ENCODE measurements around the gene CDKN2B-AS1. TPM values are rescaled to one million over a fixed set of nuclear protein-coding genes. Genes with fewer than 3 reads are reported as not detected.

The CDKN2B-AS1 gene
- total and polyA plus RNA-seq, 5 experiments from 2014 or later, result 0.60 TPM; not detected in 4

DNA sequence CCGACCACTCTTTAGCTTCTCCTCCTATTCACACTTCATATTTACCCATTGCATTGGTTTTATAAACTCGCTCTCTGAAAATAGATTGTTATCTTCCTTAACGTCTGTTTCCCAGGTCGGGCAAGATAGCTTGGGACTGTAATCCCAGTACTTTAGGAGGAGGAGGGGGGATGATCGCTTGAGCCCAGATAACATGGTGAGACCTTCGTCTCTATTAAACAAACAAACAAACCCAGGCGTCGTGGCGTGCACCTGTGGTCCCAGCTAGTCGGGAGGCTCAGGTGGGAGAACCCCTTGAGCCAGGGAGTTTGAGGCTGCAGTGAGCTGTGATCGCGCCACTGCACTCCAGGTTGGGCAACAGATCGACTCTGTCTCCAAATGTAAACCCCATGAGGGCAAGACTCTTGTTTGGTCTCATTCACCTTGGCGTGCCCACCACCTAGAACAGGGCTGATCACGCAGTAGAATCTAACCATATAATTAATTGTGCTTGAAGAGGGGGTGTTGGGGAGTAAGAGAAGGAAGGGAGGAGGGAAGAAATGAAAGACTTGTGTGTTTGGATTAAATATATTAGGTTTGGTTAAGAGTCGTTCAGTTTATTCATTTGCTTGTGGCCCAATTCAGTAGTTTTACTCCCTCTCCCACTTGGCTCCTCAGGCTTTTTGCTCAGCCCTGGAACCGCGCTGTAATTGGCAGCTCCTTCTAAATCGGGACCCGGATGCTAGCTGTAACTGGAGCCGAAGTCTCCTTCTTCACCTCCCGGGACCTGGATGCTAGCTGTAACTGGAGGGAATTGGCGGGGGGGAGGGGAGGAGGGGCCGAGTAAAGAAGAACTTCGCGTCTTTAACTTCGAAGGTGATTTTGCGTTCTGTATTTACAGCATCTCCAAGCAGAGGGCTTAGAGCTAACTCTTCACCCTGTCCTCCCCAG is 25.3 kb upstream of the CDKN2B-AS1 start:
- H3K9me3 Mint-ChIP-seq, result peaks cover 0 to 73% (median 37%) of the 10 kb centered on the region in 9 donors
- ATAC-seq, result no peak
- DNase-seq, result no peak
- peaks cover 59 to 100% (median 82%) of the 10 kb centered on the region in 5 donors for H3K27me3 Mint-ChIP-seq
- H3K36me3 Mint-ChIP-seq, result peaks cover 21 to 42% (median 24%) of the 10 kb centered on the region in 3 donors
- H3K4me1 Mint-ChIP-seq, result peaks cover 3 to 34% (median 28%) of the 10 kb centered on the region in 4 donors
- POLR2A ChIA-PET, result interaction anchor here (0.6 kb wide), 1 partner anchor 116 kb away, joined by 7 read pairs; no protein-coding TSS in a partner anchor
- H3K4me3 Mint-ChIP-seq, result peak overlapping the region in 7 of 10 donors; percentile 8 to 70 (median 41)
- peak overlapping the region in 5 of 10 donors; percentile 5 to 92 (median 43) for H3K27ac Mint-ChIP-seq

DNA sequence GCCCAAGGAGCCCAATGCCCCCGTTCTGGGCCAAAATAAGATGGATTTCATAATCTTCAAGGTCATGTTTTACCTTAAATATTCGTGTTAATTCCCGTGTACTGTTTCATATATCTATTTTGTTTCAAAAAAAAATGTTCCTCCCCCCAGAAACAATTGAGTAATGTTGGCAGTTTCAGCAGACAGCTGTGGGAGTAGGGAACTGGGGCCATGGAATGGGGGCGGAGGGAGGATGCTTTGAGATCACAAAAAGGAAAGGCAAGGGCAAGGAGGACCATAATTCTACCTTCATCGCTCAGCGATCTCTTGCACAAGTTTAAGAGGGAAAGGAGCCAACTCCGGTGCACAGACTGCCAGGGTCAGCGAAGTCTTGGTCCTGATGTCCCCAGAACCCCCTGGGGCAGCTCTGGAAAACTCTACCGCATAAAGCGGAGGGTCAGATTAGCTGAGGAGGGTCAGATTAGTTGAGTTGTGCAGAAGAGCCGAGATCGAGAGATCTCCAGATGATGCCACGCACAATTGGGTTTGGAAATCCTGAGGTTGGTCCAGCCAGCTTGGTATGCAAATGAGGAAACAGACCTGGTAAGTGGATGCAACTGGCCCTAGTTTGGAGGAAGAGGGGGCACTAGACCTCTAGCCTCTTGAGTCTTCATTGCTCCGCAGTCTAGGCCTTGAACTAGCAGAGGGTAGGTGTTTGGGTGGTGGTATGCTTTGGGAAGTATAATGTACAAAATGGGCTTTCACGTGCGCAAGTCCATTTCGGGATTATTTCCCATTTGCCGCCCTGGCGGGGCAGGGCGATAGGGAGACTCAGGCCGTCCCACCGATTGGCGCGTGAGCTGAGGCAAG is 24.4 kb upstream of the CDKN2B-AS1 start:
- DNase-seq, result no peak
- POLR2A ChIA-PET, result no interaction called here
- Mint-ChIP-seq H3K27ac (peak overlapping the region in 2 of 10 donors; percentile 13 to 29), H3K27me3 (peaks cover 62 to 100% (median 84%) of the 10 kb centered on the region in 5 donors), H3K4me3 (peak overlapping the region in 2 of 10 donors; percentile 7 to 22), H3K4me1 (peaks cover 9 to 38% (median 30%) of the 10 kb centered on the region in 4 donors), H3K9me3 (peaks cover 0 to 73% (median 37%) of the 10 kb centered on the region in 9 donors), H3K36me3 (peaks cover 24 to 42% (median 25%) of the 10 kb centered on the region in 3 donors)
- no peak for ATAC-seq

DNA sequence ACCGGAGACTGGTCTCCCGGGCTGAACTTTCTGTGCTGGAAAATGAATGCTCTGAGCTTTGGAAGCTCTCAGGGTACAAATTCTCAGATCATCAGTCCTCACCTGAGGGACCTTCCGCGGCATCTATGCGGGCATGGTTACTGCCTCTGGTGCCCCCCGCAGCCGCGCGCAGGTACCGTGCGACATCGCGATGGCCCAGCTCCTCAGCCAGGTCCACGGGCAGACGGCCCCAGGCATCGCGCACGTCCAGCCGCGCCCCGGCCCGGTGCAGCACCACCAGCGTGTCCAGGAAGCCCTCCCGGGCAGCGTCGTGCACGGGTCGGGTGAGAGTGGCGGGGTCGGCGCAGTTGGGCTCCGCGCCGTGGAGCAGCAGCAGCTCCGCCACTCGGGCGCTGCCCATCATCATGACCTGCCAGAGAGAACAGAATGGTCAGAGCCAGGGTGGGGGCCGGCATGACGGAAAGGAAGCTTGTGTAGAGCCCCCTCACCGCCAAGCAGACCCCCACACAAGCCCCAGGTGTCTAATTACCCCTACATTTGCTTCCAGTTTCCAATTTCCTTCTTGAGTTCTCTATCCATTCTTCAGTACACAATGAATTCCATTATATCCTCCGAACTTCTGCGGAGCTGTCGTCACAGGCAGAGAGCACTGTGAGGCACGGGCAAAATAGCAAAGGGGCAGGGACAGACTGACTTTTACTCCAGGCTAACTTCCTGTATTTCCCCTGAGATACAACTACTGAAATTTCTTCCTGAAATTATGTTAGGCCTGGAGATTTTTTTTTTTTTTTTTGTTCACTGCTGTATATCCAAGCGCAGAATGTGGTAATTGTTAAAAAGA is 23.6 kb upstream of the CDKN2B-AS1 start:
- Mint-ChIP-seq H3K36me3 (peaks cover 21 to 42% (median 25%) of the 10 kb centered on the region in 3 donors), H3K4me1 (peaks cover 13 to 34% (median 28%) of the 10 kb centered on the region in 4 donors), H3K27ac (peak overlapping the region in 2 of 10 donors; percentile 13 to 28), H3K9me3 (peaks cover 0 to 68% (median 35%) of the 10 kb centered on the region in 9 donors), H3K27me3 (peaks cover 64 to 100% (median 84%) of the 10 kb centered on the region in 5 donors), H3K4me3 (no peak overlapping the region)
- POLR2A ChIA-PET, result interaction anchor here (0.6 to 0.7 kb wide), 2 partner anchors 81 to 508 kb away, joined by 3 to 5 read pairs; no protein-coding TSS in a partner anchor
- ATAC-seq (no peak), DNase-seq (no peak)

DNA sequence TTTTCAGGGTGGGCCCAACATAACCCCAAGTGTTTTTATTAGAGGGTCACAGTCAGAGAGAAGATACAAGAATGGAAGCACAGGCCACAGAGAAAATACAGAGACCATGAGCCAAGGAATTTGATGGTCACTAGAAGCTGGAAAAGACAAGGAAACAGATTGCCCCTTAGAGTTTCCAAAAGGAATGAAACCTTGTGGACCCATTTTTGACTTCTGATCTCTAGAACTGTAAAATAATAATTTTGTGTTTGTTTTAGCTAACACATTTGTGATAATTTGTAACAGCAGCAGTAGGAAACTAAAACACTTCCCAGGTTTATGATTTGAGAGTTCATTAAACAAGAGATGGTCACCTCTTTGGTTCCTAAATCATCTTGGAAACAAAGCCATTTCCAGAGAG is 22.2 kb upstream of the CDKN2B-AS1 start:
- peaks cover 0 to 65% (median 23%) of the 10 kb centered on the region in 9 donors for H3K9me3 Mint-ChIP-seq

DNA sequence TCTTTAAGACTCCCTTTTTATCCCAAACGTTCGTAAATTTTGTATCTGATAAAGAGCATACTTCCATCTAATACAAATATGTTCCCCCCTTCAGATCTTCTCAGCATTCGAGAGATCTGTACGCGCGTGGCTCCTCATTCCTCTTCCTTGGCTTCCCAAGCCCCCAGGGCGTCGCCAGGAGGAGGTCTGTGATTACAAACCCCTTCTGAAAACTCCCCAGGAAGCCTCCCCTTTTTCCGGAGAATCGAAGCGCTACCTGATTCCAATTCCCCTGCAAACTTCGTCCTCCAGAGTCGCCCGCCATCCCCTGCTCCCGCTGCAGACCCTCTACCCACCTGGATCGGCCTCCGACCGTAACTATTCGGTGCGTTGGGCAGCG is 20.3 kb upstream of the CDKN2B-AS1 start:
- Mint-ChIP-seq H3K36me3 (peaks cover 12 to 27% (median 19%) of the 10 kb centered on the region in 3 donors), H3K9me3 (peaks cover 0 to 51% (median 21%) of the 10 kb centered on the region in 9 donors), H3K27ac (peak overlapping the region in 4 of 10 donors; percentile 11 to 65 (median 26)), H3K4me3 (peak overlapping the region; percentile 73 to 89 (median 82)), H3K4me1 (peaks cover 12 to 24% (median 21%) of the 10 kb centered on the region in 4 donors), H3K27me3 (peaks cover 68 to 98% (median 86%) of the 10 kb centered on the region in 5 donors)
- POLR2A ChIA-PET, result no interaction called here
- DNase-seq (no peak), ATAC-seq (no peak)

More for the DNA sequence above, 22.2 kb upstream of the CDKN2B-AS1 start:
- H3K4me3 Mint-ChIP-seq, result no peak overlapping the region
- H3K36me3 Mint-ChIP-seq, result peaks cover 21 to 36% (median 26%) of the 10 kb centered on the region in 3 donors
- POLR2A ChIA-PET, result no interaction called here
- ATAC-seq, result no peak
- H3K4me1 Mint-ChIP-seq, result peaks cover 13 to 32% (median 26%) of the 10 kb centered on the region in 4 donors
- H3K27ac Mint-ChIP-seq, result peak overlapping the region in 1 of 10 donors; percentile 43
- no peak for DNase-seq
- H3K27me3 Mint-ChIP-seq, result peaks cover 63 to 98% (median 88%) of the 10 kb centered on the region in 5 donors

DNA sequence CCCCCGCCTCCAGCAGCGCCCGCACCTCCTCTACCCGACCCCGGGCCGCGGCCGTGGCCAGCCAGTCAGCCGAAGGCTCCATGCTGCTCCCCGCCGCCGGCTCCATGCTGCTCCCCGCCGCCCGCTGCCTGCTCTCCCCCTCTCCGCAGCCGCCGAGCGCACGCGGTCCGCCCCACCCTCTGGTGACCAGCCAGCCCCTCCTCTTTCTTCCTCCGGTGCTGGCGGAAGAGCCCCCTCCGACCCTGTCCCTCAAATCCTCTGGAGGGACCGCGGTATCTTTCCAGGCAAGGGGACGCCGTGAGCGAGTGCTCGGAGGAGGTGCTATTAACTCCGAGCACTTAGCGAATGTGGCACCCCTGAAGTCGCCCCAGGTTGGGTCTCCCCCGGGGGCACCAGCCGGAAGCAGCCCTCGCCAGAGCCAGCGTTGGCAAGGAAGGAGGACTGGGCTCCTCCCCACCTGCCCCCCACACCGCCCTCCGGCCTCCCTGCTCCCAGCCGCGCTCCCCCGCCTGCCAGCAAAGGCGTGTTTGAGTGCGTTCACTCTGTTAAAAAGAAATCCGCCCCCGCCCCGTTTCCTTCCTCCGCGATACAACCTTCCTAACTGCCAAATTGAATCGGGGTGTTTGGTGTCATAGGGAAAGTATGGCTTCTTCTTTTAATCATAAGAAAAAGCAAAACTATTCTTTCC is 19.7 kb upstream of the CDKN2B-AS1 start:
- H3K4me3 Mint-ChIP-seq, result peak overlapping the region; percentile 73 to 89 (median 83)
- H3K9me3 Mint-ChIP-seq, result peaks cover 0 to 46% (median 20%) of the 10 kb centered on the region in 9 donors
- DNase-seq (peak in 2 of 10 donors; percentile 34 to 35), ATAC-seq (peak; percentile 62 to 76)
- H3K4me1 Mint-ChIP-seq, result peaks cover 12 to 24% (median 21%) of the 10 kb centered on the region in 4 donors
- POLR2A ChIA-PET, result no interaction called here
- H3K27me3 Mint-ChIP-seq, result peaks cover 71 to 98% (median 86%) of the 10 kb centered on the region in 5 donors
- H3K36me3 Mint-ChIP-seq, result peaks cover 11 to 28% (median 20%) of the 10 kb centered on the region in 3 donors
- peak overlapping the region in 3 of 10 donors; percentile 11 to 65 (median 27) for H3K27ac Mint-ChIP-seq

DNA sequence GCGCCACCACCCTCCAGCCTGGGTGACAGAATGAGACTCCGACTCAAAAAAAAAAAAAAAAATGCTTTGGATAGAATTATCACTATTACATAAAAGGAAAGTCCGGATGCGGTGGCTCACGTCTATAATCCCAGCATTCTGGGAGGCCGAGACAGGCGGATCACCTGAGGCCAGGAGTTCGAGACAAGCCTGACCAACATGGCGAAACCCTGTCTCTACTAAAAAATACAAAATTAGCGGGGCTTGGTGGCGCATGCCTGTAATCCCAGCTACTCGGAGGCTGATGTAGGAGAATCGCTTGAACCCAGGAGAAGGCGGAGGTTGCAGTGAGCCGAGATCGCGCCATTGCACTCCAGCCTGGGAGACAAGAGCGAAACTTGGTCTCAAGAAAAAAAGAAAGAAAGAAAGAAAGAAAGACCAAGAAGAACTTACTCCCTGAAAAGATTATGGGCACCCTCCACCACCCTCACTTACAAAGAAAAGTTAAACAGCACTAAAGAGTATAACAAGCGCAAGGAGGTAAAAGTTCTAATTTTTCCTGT is 18.2 kb upstream of the CDKN2B-AS1 start:
- ATAC-seq, result no peak
- DNase-seq, result no peak
- Mint-ChIP-seq H3K4me3 (no peak overlapping the region), H3K9me3 (peaks cover 0 to 36% (median 10%) of the 10 kb centered on the region in 9 donors), H3K27ac (no peak overlapping the region), H3K4me1 (peaks cover 12 to 21% (median 18%) of the 10 kb centered on the region in 4 donors), H3K36me3 (peaks cover 5 to 19% (median 16%) of the 10 kb centered on the region in 3 donors), H3K27me3 (peaks cover 62 to 95% (median 79%) of the 10 kb centered on the region in 5 donors)
- POLR2A ChIA-PET, result no interaction called here

DNA sequence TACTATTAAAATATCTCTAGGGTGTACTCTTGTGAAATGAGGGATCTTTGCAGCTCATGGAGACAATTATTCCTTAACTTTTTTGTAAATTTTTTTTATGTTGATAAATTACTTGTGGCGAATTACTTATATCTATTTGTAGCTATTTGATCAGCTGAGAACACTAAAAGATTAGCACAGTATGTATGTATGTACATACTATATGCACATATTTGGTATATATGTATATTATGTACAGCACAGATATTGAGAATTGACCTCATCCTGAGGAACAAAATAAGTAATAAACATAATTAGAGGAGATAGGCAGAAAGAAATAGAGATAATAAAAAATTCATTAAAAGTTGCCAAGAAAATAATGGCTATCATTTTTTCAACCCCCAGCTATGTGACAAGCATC is 12.2 kb upstream of the CDKN2B-AS1 start:
- Mint-ChIP-seq H3K27me3 (peaks cover 47 to 89% (median 61%) of the 10 kb centered on the region in 5 donors), H3K36me3 (peaks cover 0 to 14% (median 2%) of the 10 kb centered on the region in 3 donors), H3K9me3 (peaks cover 0 to 14% (median 5%) of the 10 kb centered on the region in 9 donors), H3K4me1 (no peaks in the 10 kb centered on the region), H3K4me3 (no peak overlapping the region), H3K27ac (no peak overlapping the region)
- ATAC-seq (no peak), DNase-seq (no peak)
- POLR2A ChIA-PET, result no interaction called here

DNA sequence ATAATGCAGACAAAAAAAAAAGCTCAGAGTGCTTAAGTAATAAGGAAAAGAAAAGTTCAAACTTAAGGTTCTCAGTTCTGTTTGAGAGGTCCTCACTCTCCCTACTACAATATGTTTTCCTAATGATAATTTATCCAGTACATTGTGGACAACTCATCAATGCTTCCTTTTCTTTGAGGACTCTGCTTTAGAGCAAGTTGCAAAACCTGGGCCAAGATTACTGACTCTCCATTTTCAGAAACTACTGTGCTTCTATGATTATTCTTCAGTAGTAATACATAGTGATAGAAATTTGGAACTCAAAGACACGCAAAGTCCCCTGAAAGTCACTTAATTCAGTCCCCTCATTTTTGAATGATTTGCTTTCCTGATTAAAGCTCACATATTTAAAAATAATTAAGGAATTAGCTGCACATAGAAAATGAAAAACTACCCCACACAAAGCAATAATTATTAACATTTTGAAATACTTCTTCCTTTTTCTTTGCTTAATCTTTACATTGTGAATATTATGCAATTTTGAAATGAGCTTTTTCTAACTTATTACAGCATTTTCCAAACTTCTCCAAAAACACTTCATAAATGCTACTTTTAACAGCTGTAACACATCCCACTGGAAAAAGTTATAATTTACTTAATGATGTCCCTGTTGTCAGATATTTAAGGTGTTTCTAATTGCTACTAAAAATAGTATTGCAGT is 11.6 kb upstream of the CDKN2B-AS1 start:
- DNase-seq, result no peak
- POLR2A ChIA-PET, result interaction anchor here (0.8 kb wide), 1 partner anchor 12 kb away, joined by 3 read pairs; the partner anchor contains the start of genes CDKN2A and CDKN2B-AS1
- Mint-ChIP-seq H3K4me3 (no peak overlapping the region), H3K27me3 (peaks cover 45 to 89% (median 61%) of the 10 kb centered on the region in 5 donors), H3K27ac (no peak overlapping the region), H3K36me3 (peaks cover 0 to 14% (median 2%) of the 10 kb centered on the region in 3 donors), H3K9me3 (peaks cover 0 to 14% (median 5%) of the 10 kb centered on the region in 9 donors), H3K4me1 (no peaks in the 10 kb centered on the region)
- ATAC-seq, result no peak

DNA sequence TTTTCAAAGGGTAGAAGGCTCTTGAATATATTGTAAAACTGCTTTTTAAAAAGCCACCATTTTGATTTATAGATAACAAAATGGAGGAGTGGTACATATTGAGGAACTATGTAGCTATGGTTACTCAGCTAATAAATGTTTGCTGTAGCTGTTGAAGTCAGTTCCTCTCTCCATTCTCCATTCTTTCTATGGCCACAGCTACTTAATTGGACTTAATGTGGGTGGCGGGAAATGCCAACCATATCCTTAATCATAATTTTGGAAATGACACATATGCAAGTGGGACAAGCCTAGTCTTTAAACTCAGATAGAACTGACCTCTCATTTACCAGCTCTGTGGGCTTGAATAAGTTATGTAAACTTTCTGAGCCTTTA is 11.0 kb upstream of the CDKN2B-AS1 start:
- POLR2A ChIA-PET, result interaction anchor here (0.8 kb wide), 1 partner anchor 11 kb away, joined by 3 read pairs; the partner anchor contains the start of genes CDKN2A and CDKN2B-AS1
- DNase-seq, result no peak
- no peak for ATAC-seq
- peaks cover 47 to 89% (median 62%) of the 10 kb centered on the region in 5 donors for H3K27me3 Mint-ChIP-seq
- H3K9me3 Mint-ChIP-seq, result peaks cover 0 to 16% (median 6%) of the 10 kb centered on the region in 9 donors
- peaks cover 1 to 14% (median 2%) of the 10 kb centered on the region in 3 donors for H3K36me3 Mint-ChIP-seq
- no peaks in the 10 kb centered on the region for H3K4me1 Mint-ChIP-seq
- H3K27ac Mint-ChIP-seq, result no peak overlapping the region
- no peak overlapping the region for H3K4me3 Mint-ChIP-seq
